GM21717 (cell line): Measurements from ENCODE around the gene ZNF335.
"Not testable (repeated sequence)": the region's sequence is repeated elsewhere in the genome, so short reads cannot be mapped to it uniquely, and the experiment has no call there.

ENCODE experiments used
- ATAC-seq: cut with Tn5 transposase; IDR thresholded peaks from one replicate; pipeline ENCODE4 v1.9.1; 2021; ENCODE audit warnings: mild to moderate bottlenecking, moderate library complexity; ENCODE audit not compliant: unreplicated experiment

The ZNF335 gene

GRCh38 chr20:45911486-45912343, 60.3 kb downstream of the ZNF335 start, which contains the start of gene PLTP:
Gene PLTP, minus strand, starts transcription at chr20:45912155. Its CDS starts 703 bp downstream, at chr20:45911452.
- peak; percentile 9 for ATAC-seq

- ATAC-seq, result peak; percentile 89
Measured at GRCh38 chr20:45910670-45911485, 61.1 kb downstream of the ZNF335 start.

GRCh38 chr20:45909817-45910669, 62.0 kb downstream of the ZNF335 start:
- ATAC-seq, result no peak

GRCh38 chr20:45909336-45909808, 62.6 kb downstream of the ZNF335 start:
- no peak for ATAC-seq

- ATAC-seq, result no peak
Measured at GRCh38 chr20:45908084-45908483, 63.9 kb downstream of the ZNF335 start.

- ATAC-seq, result no peak
Measured at GRCh38 chr20:45907219-45907948, 64.6 kb downstream of the ZNF335 start.

- ATAC-seq, result no peak
Measured at GRCh38 chr20:45905505-45906079, 66.4 kb downstream of the ZNF335 start.

- no peak for ATAC-seq
Measured at GRCh38 chr20:45904583-45905504, 67.2 kb downstream of the ZNF335 start.

GRCh38 chr20:45902199-45902701, 69.8 kb downstream of the ZNF335 start:
- no peak for ATAC-seq

- not testable (repeated sequence) for ATAC-seq
Measured at GRCh38 chr20:45901332-45901731, 70.7 kb downstream of the ZNF335 start.

- no peak for ATAC-seq
Measured at GRCh38 chr20:45899046-45899835, 72.8 kb downstream of the ZNF335 start.
